Cardiac muscle cell (in vitro differentiated cells and primary cell): ENCODE results near the gene CCNA1. TPM values are rescaled to one million over a fixed set of nuclear protein-coding genes. Genes with fewer than 3 reads are reported as not detected.

Experiments
- DNase-seq, 2 donors: peaks; one replicate each; pipeline versions ENCODE4 v3.0.0 to v3.0.0-alpha.2; 2010 to 2017; ENCODE audit warnings: low read depth in 1 of 2, low spot score in 1 of 2
- H3K27ac ChIP-seq: fragments of 200-600 bp; sonication (generic); 2 replicates; pipeline ENCODE4 v1.5.1; 2016
- H3K27me3 ChIP-seq: fragments of 200-600 bp; sonication (generic); 2 replicates; pipeline ENCODE4 v1.6.0; 2016; ENCODE audit warnings: control low read depth
- H3K36me3 ChIP-seq: fragments of 200-600 bp; sonication (generic); 2 replicates; pipeline ENCODE4 v1.5.1; 2016; ENCODE audit warnings: control low read depth
- H3K4me1 ChIP-seq: fragments of 200-600 bp; sonication (generic); 2 replicates; pipeline ENCODE4 v1.8.1; 2017; ENCODE audit warnings: low read depth, mild to moderate bottlenecking, mixed run types
- H3K4me3 ChIP-seq: fragments of 200-600 bp; sonication (generic); 2 replicates; pipeline ENCODE4 v1.5.1; 2016; ENCODE audit warnings: mild to moderate bottlenecking
- H3K9me3 ChIP-seq: fragments of 200-600 bp; sonication (generic); 2 replicates; pipeline ENCODE4 v1.5.1; 2017; ENCODE audit warnings: low read depth, mild to moderate bottlenecking, control low read depth
- CTCF ChIP-seq: IDR thresholded peaks from 2 replicates; pipeline ENCODE4 v1.5.1; 2012; ENCODE audit warnings: low read depth, mild to moderate bottlenecking, low read length
- polyA plus RNA-seq: library from polyadenylated mRNA; unstranded; fragments of >200 nt; fragmentation: Nextera tagmentation; extraction: Ambion mirVana; gene quantifications from 2 replicates; pipeline ENCODE4 v1.2.1, GENCODE V29; 2016
- total RNA-seq: library from RNA; depleted of rRNA; stranded (reverse); fragments of >200 nt; gene quantifications from 2 replicates; pipeline ENCODE4 v1.2.3, GENCODE V29; 2016

The CCNA1 gene
- total and polyA plus RNA-seq, 2 experiments from 2014 or later, result 0.26 to 1.4 TPM

GRCh38 chr13:36413161-36413560 is 19.1 kb upstream of the CCNA1 start:
- Histone ChIP-seq H3K4me1 (no peaks in the 10 kb centered on the region), H3K4me3 (no peak overlapping the region), H3K36me3 (no peaks in the 10 kb centered on the region), H3K27ac (no peak overlapping the region), H3K27me3 (no peaks in the 10 kb centered on the region), H3K9me3 (no peaks in the 10 kb centered on the region)
- TF ChIP-seq CTCF, result no peak
- no peak for DNase-seq

DNA sequence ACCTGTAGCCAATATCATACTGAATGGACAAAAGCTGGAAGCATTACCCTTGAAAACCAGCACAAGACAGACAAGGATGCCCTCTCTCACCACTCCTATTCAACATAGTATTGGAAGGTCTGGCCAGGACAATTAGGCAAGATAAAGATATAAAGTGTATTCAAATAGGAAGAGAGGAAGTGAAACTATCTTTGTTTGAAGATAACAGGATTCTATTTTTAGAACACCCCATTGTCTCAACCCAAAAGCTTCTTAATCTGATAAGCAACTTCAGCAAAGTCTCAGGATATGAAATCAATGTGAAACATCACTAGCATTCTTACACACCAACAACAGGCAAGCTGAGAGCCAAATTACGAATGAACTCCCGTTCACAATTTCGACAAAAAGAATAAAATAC is 17.8 kb upstream of the CCNA1 start:
- no peak for TF ChIP-seq CTCF
- Histone ChIP-seq H3K36me3 (no peaks in the 10 kb centered on the region), H3K4me3 (no peak overlapping the region)

DNA sequence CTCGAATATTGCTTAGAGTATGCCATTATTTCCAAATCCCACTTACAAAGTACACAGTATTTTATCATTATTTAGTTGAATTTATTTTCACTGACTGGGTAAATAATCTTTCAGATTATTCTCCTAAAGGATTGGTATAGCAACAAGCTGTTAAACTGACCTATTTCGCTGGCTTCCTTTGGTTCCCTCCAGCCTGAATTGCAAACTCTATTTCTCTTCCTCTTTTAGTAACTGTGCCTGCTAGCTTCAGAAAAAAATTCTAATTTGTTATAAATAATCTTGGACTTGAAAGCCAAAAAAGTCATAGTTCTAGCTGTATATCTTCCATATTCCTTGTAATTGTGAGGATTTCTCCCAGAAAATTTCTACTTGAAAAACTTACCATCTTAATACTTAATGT is 15.0 kb upstream of the CCNA1 start:
- H3K4me3 ChIP-seq, result no peak overlapping the region
- H3K4me1 ChIP-seq, result no peaks in the 10 kb centered on the region
- H3K27me3 ChIP-seq, result no peaks in the 10 kb centered on the region
- DNase-seq, result no peak
- no peaks in the 10 kb centered on the region for H3K36me3 ChIP-seq
- H3K9me3 ChIP-seq, result no peaks in the 10 kb centered on the region
- TF ChIP-seq CTCF, result no peak
- no peak overlapping the region for H3K27ac ChIP-seq

More for the DNA sequence above, 17.8 kb upstream of the CCNA1 start:
- DNase-seq, result no peak
- Histone ChIP-seq H3K27ac (no peak overlapping the region), H3K9me3 (no peaks in the 10 kb centered on the region), H3K4me1 (no peaks in the 10 kb centered on the region), H3K27me3 (no peaks in the 10 kb centered on the region)

- no peak for TF ChIP-seq CTCF
- Histone ChIP-seq H3K4me1 (no peaks in the 10 kb centered on the region), H3K27me3 (no peaks in the 10 kb centered on the region), H3K27ac (no peak overlapping the region), H3K9me3 (no peaks in the 10 kb centered on the region), H3K4me3 (no peak overlapping the region), H3K36me3 (no peaks in the 10 kb centered on the region)
- peak in 1 of 2 donors; percentile 72 for DNase-seq
Observed at GRCh38 chr13:36418022-36418805, 14.1 kb upstream of the CCNA1 start.

DNA sequence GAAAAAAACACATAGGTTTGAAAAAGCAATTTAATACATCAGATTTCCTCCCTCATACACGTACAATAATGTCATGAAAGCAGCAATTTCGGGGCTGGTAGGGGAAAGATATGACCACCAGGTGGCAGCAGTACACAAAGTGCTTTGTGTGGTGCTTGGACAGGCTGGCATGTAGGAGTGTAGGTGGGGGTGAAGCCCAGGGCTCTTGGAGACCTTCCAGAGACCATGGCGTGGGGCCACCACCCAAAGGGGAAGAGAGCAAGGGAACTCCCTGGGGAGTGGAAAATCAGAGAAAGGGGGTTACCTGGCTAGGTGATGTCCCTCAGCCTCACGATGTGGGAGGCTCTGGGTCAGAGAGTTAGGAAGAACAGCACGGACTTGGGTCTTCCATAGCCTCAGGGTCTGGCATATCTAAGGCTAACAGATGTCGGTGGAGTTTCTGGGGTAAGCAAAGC is 11.8 kb upstream of the CCNA1 start:
- peak; percentile 87 for TF ChIP-seq CTCF
- no peaks in the 10 kb centered on the region for H3K4me1 ChIP-seq
- no peak overlapping the region for H3K4me3 ChIP-seq
- no peaks in the 10 kb centered on the region for H3K27me3 ChIP-seq
- peak; percentile 78 to 85 for DNase-seq
- no peaks in the 10 kb centered on the region for H3K36me3 ChIP-seq
- no peaks in the 10 kb centered on the region for H3K9me3 ChIP-seq
- no peak overlapping the region for H3K27ac ChIP-seq
